B cell (primary cell): ENCODE measurements around the gene IQCH. TPM values are rescaled to one million over a fixed set of nuclear protein-coding genes. Genes with fewer than 3 reads are reported as not detected.

Experiments
- ATAC-seq: fragments of 200-7000 bp; cut with Tn5 transposase; one replicate; pipeline ENCODE4 v1.10.0; 2021; ENCODE audit warnings: low read depth, mild to moderate bottlenecking, moderate number of reproducible peaks, moderate library complexity
- CTCF ChIA-PET: fragments of 350-600 bp; sonication (Branson Sonifier 250); formaldehyde crosslinking; loops from one replicate; lab custom pipeline; 2021; ENCODE audit warnings: antibody characterized with exemption, inconsistent platforms; lab: Charles Lee
- POLR2A ChIA-PET: fragments of 350-600 bp; sonication (Branson Sonifier 250); formaldehyde crosslinking; loops from one replicate; lab custom pipeline; 2021; ENCODE audit warnings: antibody characterized with exemption; lab: Charles Lee
- DNase-seq: peaks from one replicate; pipeline ENCODE4 v3.0.0; 2013
- H2AFZ ChIP-seq: 2 replicates; pipeline ENCODE4 v1.6.1; 2012; ENCODE audit warnings: mild to moderate bottlenecking, low read depth, low read length; ENCODE audit not compliant: insufficient read depth, poor library complexity, severe bottlenecking
- H3K27ac ChIP-seq, 2 donors: 1 replicate in 1 of 2; 2 replicates in 1 of 2; pipeline ENCODE4 v1.5.1; 2012 to 2013; ENCODE audit warnings: low read length in 2 of 2, mild to moderate bottlenecking in 2 of 2, moderate library complexity in 1 of 2
- H3K27me3 ChIP-seq, 4 experiments: fragments of 200-600 bp in 1 of 4; sonication (generic) in 1 of 4; replicated peaks in 1 of 4; 1 replicate in 2 of 4; 2 replicates in 2 of 4; pipeline versions ENCODE4 v1.6.1 to v1.7.0; 2013 to 2016; ENCODE audit warnings: low read length in 3 of 4, mild to moderate bottlenecking in 2 of 4, mixed read lengths in 1 of 4, moderate library complexity in 1 of 4; ENCODE audit not compliant: insufficient read depth in 4 of 4, control insufficient read depth in 3 of 4; ENCODE audit errors: control extremely low read depth in 1 of 4
- H3K36me3 ChIP-seq, 2 experiments: replicated peaks in 1 of 2; 1 replicate in 1 of 2; 2 replicates in 1 of 2; pipeline versions ENCODE4 v1.6.1 to v1.7.1; 2013; ENCODE audit warnings: low read length in 1 of 2; ENCODE audit not compliant: insufficient read depth in 2 of 2, control insufficient read depth in 1 of 2; ENCODE audit errors: control extremely low read depth in 1 of 2, extremely low read depth in 1 of 2
- H3K4me1 ChIP-seq, 2 donors: fragments of 200-600 bp in 1 of 2; sonication (generic) in 1 of 2; 1 replicate in 1 of 2; 2 replicates in 1 of 2; pipeline versions ENCODE4 v1.5.1 to v1.6.1; 2013 to 2017; ENCODE audit warnings: low read length in 2 of 2; ENCODE audit not compliant: control insufficient read depth in 2 of 2, insufficient read depth in 2 of 2
- H3K4me2 ChIP-seq: replicated peaks from 2 replicates; pipeline ENCODE3; 2012; ENCODE audit warnings: mild to moderate bottlenecking, low read depth, low read length; ENCODE audit not compliant: poor library complexity, severe bottlenecking
- H3K4me3 ChIP-seq, 5 experiments: fragments of 200-600 bp in 1 of 5; sonication (generic) in 1 of 5; 1 replicate in 3 of 5; 2 replicates in 2 of 5; pipeline versions ENCODE4 v1.5.1 to v1.7.0; 2011 to 2016; ENCODE audit warnings: low read length in 4 of 5, mild to moderate bottlenecking in 4 of 5, low read depth in 2 of 5, control low read depth in 1 of 5, moderate library complexity in 1 of 5; ENCODE audit not compliant: insufficient read depth in 1 of 5; ENCODE audit errors: control extremely low read depth in 1 of 5, extremely low read depth in 1 of 5
- H3K79me2 ChIP-seq: fragments of 200-600 bp; sonication (generic); one replicate; pipeline ENCODE4 v1.6.0; 2016; ENCODE audit warnings: low read length; ENCODE audit not compliant: control insufficient read depth, insufficient read depth
- H3K9ac ChIP-seq: fragments of 200-600 bp; sonication (generic); 2 replicates; pipeline ENCODE4 v1.6.1; 2017; ENCODE audit warnings: mild to moderate bottlenecking, low read length, moderate library complexity
- H3K9me3 ChIP-seq, 3 donors: one replicate each; pipeline versions ENCODE4 v1.6.1 to v1.7.1; 2013; ENCODE audit warnings: low read length in 2 of 3; ENCODE audit not compliant: control insufficient read depth in 2 of 3, insufficient read depth in 1 of 3; ENCODE audit errors: control extremely low read depth in 1 of 3
- H4K20me1 ChIP-seq: 2 replicates; pipeline ENCODE4 v1.6.0; 2012; ENCODE audit warnings: mild to moderate bottlenecking, low read length; ENCODE audit not compliant: insufficient read depth, control insufficient read depth, poor library complexity, severe bottlenecking
- H3K27ac Mint-ChIP-seq: one replicate; pipeline ENCODE4 v1.8.0; 2021; ENCODE audit warnings: mixed read lengths
- H3K27me3 Mint-ChIP-seq: one replicate; pipeline ENCODE4 v1.8.0; 2021; ENCODE audit warnings: mixed read lengths
- H3K4me1 Mint-ChIP-seq: one replicate; pipeline ENCODE4 v1.8.0; 2021; ENCODE audit warnings: mixed read lengths
- H3K4me3 Mint-ChIP-seq: one replicate; pipeline ENCODE4 v1.8.0; 2021; ENCODE audit warnings: mixed read lengths
- H3K9me3 Mint-ChIP-seq: one replicate; pipeline ENCODE4 v1.8.0; 2022; ENCODE audit warnings: mixed read lengths; ENCODE audit not compliant: insufficient read depth
- EZH2 ChIP-seq: IDR thresholded peaks from 2 replicates; pipeline ENCODE4 v1.6.1; 2012; ENCODE audit warnings: borderline replicate concordance, low read depth, mild to moderate bottlenecking, moderate library complexity, low read length; ENCODE audit not compliant: insufficient read depth, poor library complexity, severe bottlenecking
- WGBS: methylation state at CpG from one replicate; pipeline ENCODE4 v1.1.5; 2013; ENCODE audit warnings: missing lambda C conversion rate; ENCODE audit not compliant: insufficient coverage; 5-methylcytosine and 5-hydroxymethylcytosine counted together
- intact Hi-C: fragments of 100-400 bp; cut with micrococcal nuclease; formaldehyde crosslinking; loops from one replicate; pipeline ENCODE4 v1.10.0; 2022
- polyA plus RNA-seq: library from polyadenylated mRNA; depleted of rRNA; stranded (reverse); fragments of >200 nt; gene quantifications from 2 replicates; pipeline ENCODE4 v1.2.3, GENCODE V29; 2012
- total RNA-seq, 2 donors: library from RNA; stranded (reverse); fragments of 120-200 nt in 1 of 2; gene quantifications; 1 replicate in 1 of 2; 2 replicates in 1 of 2; pipeline versions ENCODE4 v1.2.3 to v1.2.4, GENCODE V29; 2013 to 2022
- TF ChIP-seq, protein P1 (sequence below): fragments of 200-600 bp; IDR thresholded peaks from one replicate; pipeline ENCODE4 v1.8.0; 2022; ENCODE audit warnings: antibody characterized with exemption, mild to moderate bottlenecking

IQCH gene
- total and polyA plus RNA-seq, 2 donors (not counting 1 experiment from before 2014, with no cell fraction given) = 1.6 TPM; not detected in 1

DNA sequence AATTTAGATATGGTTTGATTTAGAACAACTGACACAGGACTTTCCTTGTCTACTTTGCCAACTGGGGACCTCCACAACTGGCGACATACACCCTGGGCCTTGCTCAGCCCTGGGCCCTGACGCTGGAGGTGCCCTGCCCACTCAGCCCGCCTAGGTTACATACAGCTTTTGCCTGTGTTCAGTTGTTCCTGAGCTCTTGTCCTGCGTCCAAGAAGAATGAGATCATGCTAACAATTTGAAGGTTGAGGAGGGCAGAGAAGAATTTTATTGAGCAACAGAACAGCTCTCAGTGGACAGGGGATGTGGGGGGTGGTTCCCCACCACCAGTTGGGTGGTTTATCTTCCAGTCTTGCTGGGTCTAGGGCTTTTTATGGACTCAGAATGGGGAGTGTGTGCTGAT lies 67.9 kb downstream of the IQCH start:
- Histone ChIP-seq H3K4me1 (no peaks in the 10 kb centered on the region), H3K4me2 (no peak overlapping the region), H3K27me3 (peaks cover 0 to under 1% (median under 1%) of the 10 kb centered on the region in 4 experiments), H3K27ac (no peak overlapping the region), H3K36me3 (no peaks in the 10 kb centered on the region), H3K9ac (no peak overlapping the region), H4K20me1 (no peaks in the 10 kb centered on the region), H3K4me3 (no peak overlapping the region), H2AFZ (no peak overlapping the region), H3K79me2 (no peaks in the 10 kb centered on the region), H3K9me3 (peaks cover 0 to 3% (median 3%) of the 10 kb centered on the region in 3 donors)
- Mint-ChIP-seq H3K9me3 (no peaks in the 10 kb centered on the region), H3K4me1 (no peaks in the 10 kb centered on the region), H3K27me3 (peaks cover 12% of the 10 kb centered on the region), H3K4me3 (no peak overlapping the region), H3K27ac (no peak overlapping the region)
- TF ChIP-seq EZH2 = no peak
- TF ChIP-seq, protein P1, sequence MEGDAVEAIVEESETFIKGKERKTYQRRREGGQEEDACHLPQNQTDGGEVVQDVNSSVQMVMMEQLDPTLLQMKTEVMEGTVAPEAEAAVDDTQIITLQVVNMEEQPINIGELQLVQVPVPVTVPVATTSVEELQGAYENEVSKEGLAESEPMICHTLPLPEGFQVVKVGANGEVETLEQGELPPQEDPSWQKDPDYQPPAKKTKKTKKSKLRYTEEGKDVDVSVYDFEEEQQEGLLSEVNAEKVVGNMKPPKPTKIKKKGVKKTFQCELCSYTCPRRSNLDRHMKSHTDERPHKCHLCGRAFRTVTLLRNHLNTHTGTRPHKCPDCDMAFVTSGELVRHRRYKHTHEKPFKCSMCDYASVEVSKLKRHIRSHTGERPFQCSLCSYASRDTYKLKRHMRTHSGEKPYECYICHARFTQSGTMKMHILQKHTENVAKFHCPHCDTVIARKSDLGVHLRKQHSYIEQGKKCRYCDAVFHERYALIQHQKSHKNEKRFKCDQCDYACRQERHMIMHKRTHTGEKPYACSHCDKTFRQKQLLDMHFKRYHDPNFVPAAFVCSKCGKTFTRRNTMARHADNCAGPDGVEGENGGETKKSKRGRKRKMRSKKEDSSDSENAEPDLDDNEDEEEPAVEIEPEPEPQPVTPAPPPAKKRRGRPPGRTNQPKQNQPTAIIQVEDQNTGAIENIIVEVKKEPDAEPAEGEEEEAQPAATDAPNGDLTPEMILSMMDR = no peak
- intact Hi-C loops = no loop called here
- 91% methylated on average over 4 of the region's 4 CpGs for WGBS
- ChIA-PET POLR2A (no interaction called here), CTCF (no interaction called here)
- DNase-seq (no peak), ATAC-seq (no peak)

DNA sequence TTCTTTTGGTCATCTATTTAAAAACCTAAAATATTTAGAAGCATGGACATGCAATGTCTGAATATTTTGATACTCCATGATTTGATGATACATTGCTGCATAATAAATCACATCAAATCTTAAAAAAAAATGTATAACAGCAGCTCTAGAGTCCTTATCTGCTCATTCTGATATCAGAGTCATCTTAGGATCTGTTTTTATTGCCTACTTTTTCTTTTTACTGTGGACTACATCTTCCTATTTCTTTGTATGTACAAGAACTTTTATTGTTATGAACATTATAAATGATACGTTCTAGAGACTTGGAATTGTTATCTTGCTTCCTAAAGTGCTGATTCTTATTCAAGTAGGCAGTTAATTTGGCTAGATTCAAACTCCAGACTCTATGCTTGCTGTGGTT lies 72.7 kb downstream of the IQCH start:
- H3K4me2 ChIP-seq = no peak overlapping the region
- no peaks in the 10 kb centered on the region for H3K36me3 ChIP-seq
- Mint-ChIP-seq H3K27me3 (peaks cover 6% of the 10 kb centered on the region), H3K27ac (no peak overlapping the region), H3K4me3 (no peak overlapping the region), H3K4me1 (no peaks in the 10 kb centered on the region), H3K9me3 (peaks cover 3% of the 10 kb centered on the region)
- WGBS = no CpG with 5 or more reads among the region's 1 CpG
- H3K79me2 ChIP-seq = no peaks in the 10 kb centered on the region
- TF ChIP-seq EZH2 = no peak
- TF ChIP-seq, protein P1 = no peak
- DNase-seq (no peak), ATAC-seq (no peak)
- H3K4me1 ChIP-seq = no peaks in the 10 kb centered on the region
- ChIA-PET CTCF (no interaction called here), POLR2A (no interaction called here)
- intact Hi-C loops = no loop called here
- peaks cover 0 to 6% (median 1%) of the 10 kb centered on the region in 4 experiments for H3K27me3 ChIP-seq
- no peak overlapping the region for H2AFZ ChIP-seq
- no peak overlapping the region for H3K4me3 ChIP-seq
- H3K9me3 ChIP-seq = peaks cover 0 to 8% (median 3%) of the 10 kb centered on the region in 3 donors
- no peaks in the 10 kb centered on the region for H4K20me1 ChIP-seq
- no peak overlapping the region for H3K9ac ChIP-seq
- no peak overlapping the region for H3K27ac ChIP-seq
